GM18519 (cell line): ENCODE measurements around the gene KCNN2.
A peak's percentile ranks its signal among the peaks of the same experiment; 100 is the strongest.
"Not testable (repeated sequence)": the region's sequence is repeated elsewhere in the genome, so short reads cannot be mapped to it uniquely, and the experiment has no call there.

Experiments used
- ATAC-seq: cut with Tn5 transposase; IDR thresholded peaks from one replicate; pipeline ENCODE4 v1.9.1; 2021; ENCODE audit warnings: mild to moderate bottlenecking, moderate library complexity; ENCODE audit not compliant: unreplicated experiment, low FRiP score

The KCNN2 gene

GRCh38 chr5:114418176-114419066, 56.6 kb downstream of the KCNN2 start:
- ATAC-seq: peak; percentile 96

GRCh38 chr5:114419067-114419388, 57.2 kb downstream of the KCNN2 start:
- ATAC-seq: peak; percentile 30

- ATAC-seq: no peak
Observed at GRCh38 chr5:114419959-114420358, 58.1 kb downstream of the KCNN2 start.

- ATAC-seq: no peak
Observed at GRCh38 chr5:114427204-114427603, 65.3 kb downstream of the KCNN2 start.

- ATAC-seq: no peak
Observed at GRCh38 chr5:114430532-114430931, 68.7 kb downstream of the KCNN2 start.

- ATAC-seq: not testable (repeated sequence)
Observed at GRCh38 chr5:114432684-114433083, 70.8 kb downstream of the KCNN2 start.

- ATAC-seq: no peak
Observed at GRCh38 chr5:114434396-114435219, 72.7 kb downstream of the KCNN2 start.

- ATAC-seq: no peak
Observed at GRCh38 chr5:114435220-114435481, 73.3 kb downstream of the KCNN2 start.

GRCh38 chr5:114435885-114436299, 74.0 kb downstream of the KCNN2 start:
- ATAC-seq: peak; percentile 65

- no peak for ATAC-seq
Observed at GRCh38 chr5:114437936-114438335, 76.1 kb downstream of the KCNN2 start.

- no peak for ATAC-seq
Observed at GRCh38 chr5:114438471-114438870, 76.6 kb downstream of the KCNN2 start.

GRCh38 chr5:114447084-114447773, 85.4 kb downstream of the KCNN2 start:
- ATAC-seq: peak; percentile 65

GRCh38 chr5:114448481-114448880, 86.6 kb downstream of the KCNN2 start:
- ATAC-seq: no peak

- peak; percentile 92 for ATAC-seq
Observed at GRCh38 chr5:114449860-114450421, 88.1 kb downstream of the KCNN2 start.

- ATAC-seq: no peak
Observed at GRCh38 chr5:114450437-114450836, 88.6 kb downstream of the KCNN2 start.

GRCh38 chr5:114458726-114459125, 96.9 kb downstream of the KCNN2 start:
- ATAC-seq: no peak

- no peak for ATAC-seq
Observed at GRCh38 chr5:114467171-114467570, 105.3 kb downstream of the KCNN2 start.

- ATAC-seq: no peak
Observed at GRCh38 chr5:114467729-114468128, 105.9 kb downstream of the KCNN2 start.

- ATAC-seq: no peak
Observed at GRCh38 chr5:114469372-114469771, 107.5 kb downstream of the KCNN2 start.

GRCh38 chr5:114471529-114471928, 109.7 kb downstream of the KCNN2 start:
- no peak for ATAC-seq

- no peak for ATAC-seq
Observed at GRCh38 chr5:114473541-114473940, 111.7 kb downstream of the KCNN2 start.
